ENCODE results near the gene TTC5. TPM values are rescaled to one million over a fixed set of nuclear protein-coding genes. Genes with fewer than 3 reads are reported as not detected.

The TTC5 gene, protein sequence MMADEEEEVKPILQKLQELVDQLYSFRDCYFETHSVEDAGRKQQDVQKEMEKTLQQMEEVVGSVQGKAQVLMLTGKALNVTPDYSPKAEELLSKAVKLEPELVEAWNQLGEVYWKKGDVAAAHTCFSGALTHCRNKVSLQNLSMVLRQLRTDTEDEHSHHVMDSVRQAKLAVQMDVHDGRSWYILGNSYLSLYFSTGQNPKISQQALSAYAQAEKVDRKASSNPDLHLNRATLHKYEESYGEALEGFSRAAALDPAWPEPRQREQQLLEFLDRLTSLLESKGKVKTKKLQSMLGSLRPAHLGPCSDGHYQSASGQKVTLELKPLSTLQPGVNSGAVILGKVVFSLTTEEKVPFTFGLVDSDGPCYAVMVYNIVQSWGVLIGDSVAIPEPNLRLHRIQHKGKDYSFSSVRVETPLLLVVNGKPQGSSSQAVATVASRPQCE
- 10 to 100 TPM in 2 of 4 donors, 1 to 10 TPM in 2; 7.4 to 12.6 (median 10.0) TPM for total RNA-seq

DNA sequence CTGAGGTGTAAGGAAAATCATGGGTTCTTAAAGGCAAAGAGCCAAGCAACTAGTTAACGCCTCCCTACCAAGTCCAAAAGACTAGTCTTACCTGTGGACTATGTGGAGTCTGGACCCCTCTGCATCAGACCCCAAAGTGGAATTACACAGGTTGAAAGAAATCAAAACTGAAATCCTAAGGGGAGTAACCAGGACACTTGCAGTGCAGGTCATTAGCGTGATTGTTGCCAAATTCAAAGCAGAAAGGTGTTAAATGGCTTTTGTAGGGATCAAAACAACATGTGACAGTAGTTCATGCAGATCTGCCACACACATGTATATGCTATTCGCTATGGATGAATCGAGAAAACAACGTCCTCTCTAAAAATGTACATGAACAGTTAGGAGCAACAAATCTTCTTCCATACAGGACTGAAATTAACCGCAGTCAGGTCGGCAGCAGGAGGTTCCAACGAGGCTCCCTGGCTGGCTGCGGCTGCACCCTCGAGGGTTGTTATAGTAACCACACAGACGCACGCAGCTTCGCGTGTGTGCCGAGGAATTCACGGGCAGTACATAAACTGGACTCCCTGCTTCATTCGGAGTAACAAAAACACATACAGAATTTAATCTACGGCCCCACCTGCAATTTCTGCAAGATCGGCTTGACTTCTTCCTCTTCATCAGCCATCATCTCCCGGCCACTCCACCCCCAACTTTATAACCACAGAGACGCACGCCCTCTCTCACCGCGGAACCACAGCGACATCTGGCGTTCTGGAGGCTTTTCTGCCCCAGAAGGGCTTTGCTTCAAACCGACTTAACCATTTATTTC is at the start of gene TTC5:
Gene TTC5, minus strand, starts transcription at position 687 of the 814 bp plus-strand sequence. Its CDS starts 14 bp downstream, at position 673.
- DNase-seq (ENCODE audit: low spot score) (peak; percentile 56), ATAC-seq (ENCODE audit: low FRiP score) (peak; percentile 97)
- TF ChIP-seq, protein P1, sequence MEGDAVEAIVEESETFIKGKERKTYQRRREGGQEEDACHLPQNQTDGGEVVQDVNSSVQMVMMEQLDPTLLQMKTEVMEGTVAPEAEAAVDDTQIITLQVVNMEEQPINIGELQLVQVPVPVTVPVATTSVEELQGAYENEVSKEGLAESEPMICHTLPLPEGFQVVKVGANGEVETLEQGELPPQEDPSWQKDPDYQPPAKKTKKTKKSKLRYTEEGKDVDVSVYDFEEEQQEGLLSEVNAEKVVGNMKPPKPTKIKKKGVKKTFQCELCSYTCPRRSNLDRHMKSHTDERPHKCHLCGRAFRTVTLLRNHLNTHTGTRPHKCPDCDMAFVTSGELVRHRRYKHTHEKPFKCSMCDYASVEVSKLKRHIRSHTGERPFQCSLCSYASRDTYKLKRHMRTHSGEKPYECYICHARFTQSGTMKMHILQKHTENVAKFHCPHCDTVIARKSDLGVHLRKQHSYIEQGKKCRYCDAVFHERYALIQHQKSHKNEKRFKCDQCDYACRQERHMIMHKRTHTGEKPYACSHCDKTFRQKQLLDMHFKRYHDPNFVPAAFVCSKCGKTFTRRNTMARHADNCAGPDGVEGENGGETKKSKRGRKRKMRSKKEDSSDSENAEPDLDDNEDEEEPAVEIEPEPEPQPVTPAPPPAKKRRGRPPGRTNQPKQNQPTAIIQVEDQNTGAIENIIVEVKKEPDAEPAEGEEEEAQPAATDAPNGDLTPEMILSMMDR (IDR thresholded peaks at IDR 0.05) = no peak

DNA sequence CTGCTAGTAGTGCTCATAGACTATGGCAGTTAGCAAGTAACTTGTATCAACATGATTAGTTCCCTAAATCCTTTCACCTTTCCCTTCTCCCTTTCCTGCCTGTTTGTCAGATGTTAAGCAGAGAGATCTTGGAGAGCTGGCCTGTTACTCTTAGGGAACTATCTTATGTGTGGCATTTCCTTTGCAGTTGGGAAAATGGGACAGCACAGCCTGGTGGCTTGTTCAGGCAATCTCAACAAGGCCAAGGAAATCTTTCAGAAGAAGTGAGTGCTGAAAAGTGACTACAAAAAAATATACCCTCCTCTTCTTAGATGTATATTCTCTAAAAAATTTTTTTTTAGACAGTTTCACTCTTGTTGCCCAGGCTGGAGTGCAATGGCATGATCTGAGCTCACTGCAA is 45.1 kb upstream of the TTC5 start:
- no peak for DNase-seq (ENCODE audit: low spot score)
- ATAC-seq (ENCODE audit: low FRiP score) = no peak
- TF ChIP-seq, protein P1 (IDR thresholded peaks at IDR 0.05) = no peak

DNA sequence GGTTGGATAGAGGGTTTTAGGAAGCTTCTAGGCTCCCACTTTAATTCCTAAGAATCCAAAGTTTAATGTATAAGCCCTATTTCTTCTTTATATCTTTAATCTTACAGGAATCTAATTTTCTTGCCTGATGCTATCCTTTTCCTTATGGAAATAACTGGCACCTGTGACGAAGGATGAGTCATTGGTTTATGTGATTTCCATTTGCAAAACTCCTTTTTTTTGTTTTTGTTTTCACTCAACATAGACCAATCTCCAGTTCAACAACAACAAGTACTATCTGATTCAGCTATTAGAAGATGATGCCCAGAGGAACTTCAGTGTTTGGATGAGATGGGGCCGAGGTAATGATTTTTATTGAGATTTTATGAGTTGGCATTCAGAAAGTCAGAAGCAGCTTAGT is 44.5 kb upstream of the TTC5 start:
- TF ChIP-seq, protein P1 (IDR thresholded peaks at IDR 0.05) = no peak
- no peak for DNase-seq (ENCODE audit: low spot score)
- no peak for ATAC-seq (ENCODE audit: low FRiP score)

DNA sequence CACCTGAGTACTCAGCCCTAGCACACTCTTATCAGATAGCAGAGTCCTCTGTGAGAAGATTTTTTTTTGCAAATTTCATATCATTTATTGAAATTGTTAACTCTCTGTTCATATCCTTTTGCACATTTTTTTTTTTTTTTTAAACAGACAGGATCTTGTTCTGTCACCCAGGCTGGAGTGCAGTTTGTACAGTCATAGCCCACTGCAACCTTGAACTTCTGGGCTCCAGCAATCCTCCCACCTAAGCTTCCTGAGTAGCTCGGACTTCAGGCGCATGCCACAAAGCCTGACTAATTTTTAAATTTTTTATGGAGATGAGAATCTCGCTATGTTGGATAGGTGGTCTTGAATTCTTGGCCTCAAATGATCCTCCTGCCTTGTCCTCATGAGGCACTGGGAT is 42.0 kb upstream of the TTC5 start:
- TF ChIP-seq, protein P1 (IDR thresholded peaks at IDR 0.05) = no peak
- DNase-seq (ENCODE audit: low spot score) = no peak
- ATAC-seq (ENCODE audit: low FRiP score) = no peak

DNA sequence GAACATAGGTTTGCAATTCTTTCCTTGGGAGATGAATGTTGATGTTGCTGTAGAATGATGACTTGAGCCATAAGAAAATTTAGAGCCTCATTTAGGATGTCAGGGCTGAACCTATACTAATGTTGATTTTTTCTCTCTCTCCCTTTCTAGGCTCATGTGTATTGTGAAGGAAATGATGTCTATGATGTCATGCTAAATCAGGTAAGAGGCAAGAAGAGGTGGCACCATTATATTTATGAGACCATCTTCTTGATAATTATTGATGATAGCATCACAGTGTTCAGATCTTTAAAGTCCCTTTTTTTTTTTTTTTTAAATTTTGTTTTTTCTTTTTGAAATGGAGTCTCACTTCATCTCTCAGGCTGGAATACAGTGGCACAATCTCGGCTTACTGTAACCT is 41.0 kb upstream of the TTC5 start:
- TF ChIP-seq, protein P1 (IDR thresholded peaks at IDR 0.05) = no peak
- ATAC-seq (ENCODE audit: low FRiP score) (no peak), DNase-seq (ENCODE audit: low spot score) (no peak)

DNA sequence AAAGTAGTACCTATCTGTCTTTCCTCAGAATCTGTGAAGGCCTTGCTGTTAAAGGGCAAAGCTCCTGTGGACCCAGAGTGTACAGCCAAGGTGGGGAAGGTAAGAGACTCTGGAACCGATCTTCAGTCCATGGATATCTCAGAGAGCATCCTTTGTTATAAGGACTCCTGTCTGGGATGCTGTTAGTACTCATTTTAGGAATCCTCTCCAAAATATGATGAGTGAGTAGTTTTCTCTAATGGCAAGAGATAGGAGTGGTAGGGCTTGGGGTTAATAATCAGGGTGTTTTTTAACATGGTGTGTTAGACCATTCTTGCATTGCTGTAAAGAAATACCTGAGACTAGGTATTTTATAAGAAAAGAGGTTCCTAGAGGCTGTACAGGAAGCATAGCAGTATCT is 39.6 kb upstream of the TTC5 start:
- ATAC-seq (ENCODE audit: low FRiP score) = no peak
- DNase-seq (ENCODE audit: low spot score) = no peak
- TF ChIP-seq, protein P1 (IDR thresholded peaks at IDR 0.05) = no peak
